SK-N-SH treated with all-trans-retinoic acid at 6 μM for 48 hours (cell line): ENCODE results near the gene GDPD1.
"Not testable (repeated sequence)": the region's sequence is repeated elsewhere in the genome, so short reads cannot be mapped to it uniquely, and the experiment has no call there.

Experiments used
- ATAC-seq: fragments of 200-7000 bp; cut with Tn5 transposase; 3 replicates; pipeline ENCODE4 v1.9.1; 2020; ENCODE audit warnings: mild to moderate bottlenecking, moderate library complexity
- ARNTL ChIP-seq: fragments of 450-650 bp; formaldehyde crosslinking; IDR thresholded peaks from 2 replicates; pipeline ENCODE4 v1.5.0; 2020; ENCODE audit warnings: low read depth, mild to moderate bottlenecking, moderate library complexity, borderline replicate concordance
- CREB5 ChIP-seq: fragments of 250-450 bp; sonication (Bioruptor Pico); IDR thresholded peaks from 2 replicates; pipeline ENCODE4 v1.5.1; 2020; ENCODE audit warnings: low read depth, mild to moderate bottlenecking, moderate library complexity
- CSDC2 ChIP-seq: fragments of 250-450 bp; sonication (Bioruptor Pico); IDR thresholded peaks from 2 replicates; pipeline ENCODE4 v1.5.0; 2020; ENCODE audit warnings: mild to moderate bottlenecking, moderate library complexity
- ESRRG ChIP-seq: fragments of 250-450 bp; sonication (Bioruptor Pico); IDR thresholded peaks from 2 replicates; pipeline ENCODE4 v1.6.1; 2021; ENCODE audit warnings: mild to moderate bottlenecking
- GLIS3 ChIP-seq: fragments of 250-450 bp; sonication (Bioruptor Pico); IDR thresholded peaks from 2 replicates; pipeline ENCODE4 v1.5.0; 2020; ENCODE audit warnings: mild to moderate bottlenecking, moderate library complexity
- ISL1 ChIP-seq: fragments of 250-450 bp; sonication (Bioruptor Pico); IDR thresholded peaks from 2 replicates; pipeline ENCODE4 v2.1.2; 2022; ENCODE audit warnings: mild to moderate bottlenecking, moderate library complexity
- OSR1 ChIP-seq: fragments of 250-450 bp; sonication (Bioruptor Pico); IDR thresholded peaks from 2 replicates; pipeline ENCODE4 v1.8.0; 2022; ENCODE audit warnings: moderate library complexity, mild to moderate bottlenecking, inconsistent platforms
- PPARA ChIP-seq: fragments of 250-450 bp; sonication (Bioruptor Pico); IDR thresholded peaks from 2 replicates; pipeline ENCODE4 v1.5.0; 2020; ENCODE audit warnings: mild to moderate bottlenecking, borderline replicate concordance
- RARB ChIP-seq: fragments of 250-450 bp; sonication (Bioruptor Pico); IDR thresholded peaks from 2 replicates; pipeline ENCODE4 v1.8.0; 2021; ENCODE audit warnings: mild to moderate bottlenecking, moderate library complexity
- SNAI2 ChIP-seq: fragments of 250-450 bp; sonication (Bioruptor Pico); IDR thresholded peaks from 2 replicates; pipeline ENCODE4 v1.5.0; 2020; ENCODE audit warnings: mild to moderate bottlenecking, moderate library complexity
- TOX ChIP-seq: fragments of 250-450 bp; sonication (Bioruptor Pico); IDR thresholded peaks from 2 replicates; pipeline ENCODE4 v1.8.0; 2021; ENCODE audit warnings: mild to moderate bottlenecking, moderate library complexity, borderline replicate concordance
- ZC3H10 ChIP-seq: fragments of 250-450 bp; sonication (Bioruptor Pico); IDR thresholded peaks from 2 replicates; pipeline ENCODE4 v1.5.1; 2021; ENCODE audit warnings: mild to moderate bottlenecking, moderate library complexity
- ZFP3 ChIP-seq: fragments of 250-450 bp; sonication (Bioruptor Pico); IDR thresholded peaks from 2 replicates; pipeline ENCODE4 v1.5.0; 2020; ENCODE audit warnings: mild to moderate bottlenecking, moderate library complexity
- ZFP30 ChIP-seq: fragments of 450-650 bp; formaldehyde crosslinking; IDR thresholded peaks from 2 replicates; pipeline ENCODE4 v1.5.0; 2022; ENCODE audit warnings: mild to moderate bottlenecking, moderate library complexity
- ZNF565 ChIP-seq: fragments of 450-650 bp; formaldehyde crosslinking; conservative IDR thresholded peaks from 2 replicates; pipeline ENCODE4 v1.5.0; 2020; ENCODE audit warnings: low read depth, mild to moderate bottlenecking, moderate library complexity
- ZNF70 ChIP-seq: fragments of 450-650 bp; formaldehyde crosslinking; IDR thresholded peaks from 2 replicates; pipeline ENCODE4 v1.5.0; 2020; ENCODE audit warnings: mild to moderate bottlenecking, moderate library complexity
- ZNF8 ChIP-seq: fragments of 450-650 bp; formaldehyde crosslinking; IDR thresholded peaks from 2 replicates; pipeline ENCODE4 v1.5.0; 2020; ENCODE audit warnings: mild to moderate bottlenecking, moderate library complexity
- TF ChIP-seq, protein P1 (sequence below): fragments of 250-450 bp; sonication (Bioruptor Pico); IDR thresholded peaks from 2 replicates; pipeline ENCODE4 v1.8.0; 2021; ENCODE audit warnings: low read depth, mild to moderate bottlenecking, moderate library complexity, borderline replicate concordance
- TF ChIP-seq, protein P2 (sequence below): fragments of 250-450 bp; sonication (Bioruptor Pico); IDR thresholded peaks from 2 replicates; pipeline ENCODE4 v1.5.1; 2021; ENCODE audit warnings: mild to moderate bottlenecking, moderate library complexity
- TF ChIP-seq, protein P3 (sequence below): fragments of 250-450 bp; sonication (Bioruptor Pico); IDR thresholded peaks from 2 replicates; pipeline ENCODE4 v1.5.0; 2020; ENCODE audit warnings: mild to moderate bottlenecking, moderate library complexity

GDPD1 gene

GRCh38 chr17:59175076-59175475 is 45.2 kb upstream of the GDPD1 start:
- no peak for ATAC-seq

GRCh38 chr17:59178266-59178985 is 41.9 kb upstream of the GDPD1 start:
- ATAC-seq, result no peak; the same call in 2 of the 3 replicates
- TF ChIP-seq ZNF565 (CRISPR knock-in tag) (no peak), CREB5 (CRISPR knock-in tag) (no peak), ZFP3 (CRISPR knock-in tag) (no peak), ZNF8 (CRISPR knock-in tag) (no peak), ISL1 (CRISPR knock-in tag) (no peak), CSDC2 (CRISPR knock-in tag) (no peak), OSR1 (CRISPR knock-in tag) (no peak), GLIS3 (CRISPR knock-in tag) (no peak), ZFP30 (no peak), ZC3H10 (CRISPR knock-in tag) (no peak), RARB (CRISPR knock-in tag) (no peak)
- TF ChIP-seq, protein P1, sequence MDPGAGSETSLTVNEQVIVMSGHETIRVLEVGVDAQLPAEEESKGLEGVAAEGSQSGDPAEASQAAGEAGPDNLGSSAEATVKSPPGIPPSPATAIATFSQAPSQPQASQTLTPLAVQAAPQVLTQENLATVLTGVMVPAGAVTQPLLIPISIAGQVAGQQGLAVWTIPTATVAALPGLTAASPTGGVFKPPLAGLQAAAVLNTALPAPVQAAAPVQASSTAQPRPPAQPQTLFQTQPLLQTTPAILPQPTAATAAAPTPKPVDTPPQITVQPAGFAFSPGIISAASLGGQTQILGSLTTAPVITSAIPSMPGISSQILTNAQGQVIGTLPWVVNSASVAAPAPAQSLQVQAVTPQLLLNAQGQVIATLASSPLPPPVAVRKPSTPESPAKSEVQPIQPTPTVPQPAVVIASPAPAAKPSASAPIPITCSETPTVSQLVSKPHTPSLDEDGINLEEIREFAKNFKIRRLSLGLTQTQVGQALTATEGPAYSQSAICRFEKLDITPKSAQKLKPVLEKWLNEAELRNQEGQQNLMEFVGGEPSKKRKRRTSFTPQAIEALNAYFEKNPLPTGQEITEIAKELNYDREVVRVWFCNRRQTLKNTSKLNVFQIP, result no peak
- TF ChIP-seq, protein P2, sequence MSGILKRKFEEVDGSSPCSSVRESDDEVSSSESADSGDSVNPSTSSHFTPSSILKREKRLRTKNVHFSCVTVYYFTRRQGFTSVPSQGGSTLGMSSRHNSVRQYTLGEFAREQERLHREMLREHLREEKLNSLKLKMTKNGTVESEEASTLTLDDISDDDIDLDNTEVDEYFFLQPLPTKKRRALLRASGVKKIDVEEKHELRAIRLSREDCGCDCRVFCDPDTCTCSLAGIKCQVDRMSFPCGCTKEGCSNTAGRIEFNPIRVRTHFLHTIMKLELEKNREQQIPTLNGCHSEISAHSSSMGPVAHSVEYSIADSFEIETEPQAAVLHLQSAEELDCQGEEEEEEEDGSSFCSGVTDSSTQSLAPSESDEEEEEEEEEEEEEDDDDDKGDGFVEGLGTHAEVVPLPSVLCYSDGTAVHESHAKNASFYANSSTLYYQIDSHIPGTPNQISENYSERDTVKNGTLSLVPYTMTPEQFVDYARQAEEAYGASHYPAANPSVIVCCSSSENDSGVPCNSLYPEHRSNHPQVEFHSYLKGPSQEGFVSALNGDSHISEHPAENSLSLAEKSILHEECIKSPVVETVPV, result no peak
- TF ChIP-seq, all 23 proteins: peak for 0

More at GRCh38 chr17:59175076-59175475, 45.2 kb upstream of the GDPD1 start:
- TF ChIP-seq GLIS3 (CRISPR knock-in tag) (no peak), PPARA (CRISPR knock-in tag) (no peak), ZC3H10 (CRISPR knock-in tag) (no peak), ZFP3 (CRISPR knock-in tag) (no peak), ESRRG (CRISPR knock-in tag) (no peak)
- TF ChIP-seq, protein P3, sequence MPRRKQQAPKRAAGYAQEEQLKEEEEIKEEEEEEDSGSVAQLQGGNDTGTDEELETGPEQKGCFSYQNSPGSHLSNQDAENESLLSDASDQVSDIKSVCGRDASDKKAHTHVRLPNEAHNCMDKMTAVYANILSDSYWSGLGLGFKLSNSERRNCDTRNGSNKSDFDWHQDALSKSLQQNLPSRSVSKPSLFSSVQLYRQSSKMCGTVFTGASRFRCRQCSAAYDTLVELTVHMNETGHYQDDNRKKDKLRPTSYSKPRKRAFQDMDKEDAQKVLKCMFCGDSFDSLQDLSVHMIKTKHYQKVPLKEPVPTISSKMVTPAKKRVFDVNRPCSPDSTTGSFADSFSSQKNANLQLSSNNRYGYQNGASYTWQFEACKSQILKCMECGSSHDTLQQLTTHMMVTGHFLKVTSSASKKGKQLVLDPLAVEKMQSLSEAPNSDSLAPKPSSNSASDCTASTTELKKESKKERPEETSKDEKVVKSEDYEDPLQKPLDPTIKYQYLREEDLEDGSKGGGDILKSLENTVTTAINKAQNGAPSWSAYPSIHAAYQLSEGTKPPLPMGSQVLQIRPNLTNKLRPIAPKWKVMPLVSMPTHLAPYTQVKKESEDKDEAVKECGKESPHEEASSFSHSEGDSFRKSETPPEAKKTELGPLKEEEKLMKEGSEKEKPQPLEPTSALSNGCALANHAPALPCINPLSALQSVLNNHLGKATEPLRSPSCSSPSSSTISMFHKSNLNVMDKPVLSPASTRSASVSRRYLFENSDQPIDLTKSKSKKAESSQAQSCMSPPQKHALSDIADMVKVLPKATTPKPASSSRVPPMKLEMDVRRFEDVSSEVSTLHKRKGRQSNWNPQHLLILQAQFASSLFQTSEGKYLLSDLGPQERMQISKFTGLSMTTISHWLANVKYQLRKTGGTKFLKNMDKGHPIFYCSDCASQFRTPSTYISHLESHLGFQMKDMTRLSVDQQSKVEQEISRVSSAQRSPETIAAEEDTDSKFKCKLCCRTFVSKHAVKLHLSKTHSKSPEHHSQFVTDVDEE (CRISPR knock-in tag), result no peak

GRCh38 chr17:59179601-59180000 is 40.7 kb upstream of the GDPD1 start:
- not testable (repeated sequence) for ATAC-seq

GRCh38 chr17:59180626-59181025 is 39.7 kb upstream of the GDPD1 start:
- TF ChIP-seq ARNTL (CRISPR knock-in tag), result no peak
- TF ChIP-seq ZNF565 (CRISPR knock-in tag), result no peak
- TF ChIP-seq TOX, result no peak
- no peak for TF ChIP-seq SNAI2 (CRISPR knock-in tag)
- no peak for TF ChIP-seq PPARA (CRISPR knock-in tag)
- no peak for TF ChIP-seq CSDC2 (CRISPR knock-in tag)
- TF ChIP-seq CREB5 (CRISPR knock-in tag), result no peak
- TF ChIP-seq, protein P2, result no peak
- TF ChIP-seq OSR1 (CRISPR knock-in tag), result no peak
- TF ChIP-seq ZNF70 (CRISPR knock-in tag), result no peak
- ATAC-seq, result no peak
